Activated CD4-positive, alpha-beta memory T cell treated with anti-CD3 and anti-CD28 coated beads, Interleukin-2, amount 10 ng/mL, durations not matched to agents 7 days and 5 days (primary cell): ENCODE data around the gene CHST11. TPM values are rescaled to one million over a fixed set of nuclear protein-coding genes. Genes with fewer than 3 reads are reported as not detected.
"Not testable (repeated sequence)": the region's sequence is repeated elsewhere in the genome, so short reads cannot be mapped to it uniquely, and the experiment has no call there.

ENCODE experiments used
- CTCF ChIA-PET: fragments of 350-600 bp; sonication (Branson Sonifier 250); formaldehyde crosslinking; loops from one replicate; lab custom pipeline; 2021; ENCODE audit warnings: antibody characterized with exemption, inconsistent platforms; lab: Charles Lee
- POLR2A ChIA-PET: fragments of 350-600 bp; sonication (Branson Sonifier 250); formaldehyde crosslinking; loops from one replicate; lab custom pipeline; 2021; ENCODE audit warnings: antibody characterized with exemption; lab: Charles Lee
- DNase-seq: peaks from one replicate; pipeline ENCODE4 v3.0.0-alpha.2; 2020
- H3K27ac Mint-ChIP-seq: one replicate; pipeline ENCODE4 v1.8.0; 2021; ENCODE audit warnings: mild to moderate bottlenecking, mixed read lengths
- H3K27me3 Mint-ChIP-seq: one replicate; pipeline ENCODE4 v1.8.0; 2021; ENCODE audit warnings: mixed read lengths
- H3K36me3 Mint-ChIP-seq: one replicate; pipeline ENCODE4 v1.8.0; 2021; ENCODE audit warnings: low read depth, mixed read lengths
- H3K4me1 Mint-ChIP-seq: one replicate; pipeline ENCODE4 v1.8.0; 2021; ENCODE audit warnings: mixed read lengths
- H3K4me3 Mint-ChIP-seq: one replicate; pipeline ENCODE4 v1.8.0; 2021; ENCODE audit warnings: mild to moderate bottlenecking, mixed read lengths
- H3K9me3 Mint-ChIP-seq: one replicate; pipeline ENCODE4 v1.8.0; 2021; ENCODE audit warnings: mixed read lengths
- total RNA-seq, 2 experiments: library from RNA; stranded (reverse); gene quantifications; one replicate each; pipeline ENCODE4 v1.2.3, GENCODE V29; 2021

CHST11 gene
- total RNA-seq, 2 experiments from 2014 or later: 124 to 125 TPM

GRCh38 chr12:104568487-104568868, 111.7 kb downstream of the CHST11 start:
- Mint-ChIP-seq H3K27me3 (no peaks in the 10 kb centered on the region), H3K27ac (peak overlapping the region; percentile 87), H3K9me3 (peaks cover 20% of the 10 kb centered on the region), H3K4me1 (peaks cover 70% of the 10 kb centered on the region), H3K4me3 (no peak overlapping the region), H3K36me3 (peaks cover 75% of the 10 kb centered on the region)
- CTCF ChIA-PET: interaction anchor here (0.9 to 1.9 kb wide), 10 partner anchors 11 to 187 kb away, joined by 3 to 10 read pairs (median 4); partner anchors contain the start of gene CHST11
- DNase-seq: no peak
- POLR2A ChIA-PET: interaction anchor here (0.7 to 3.2 kb wide), 16 partner anchors 9 to 639 kb away, joined by 3 to 28 read pairs (median 4); partner anchors contain the start of genes CHST11 and HSP90B1

DNA sequence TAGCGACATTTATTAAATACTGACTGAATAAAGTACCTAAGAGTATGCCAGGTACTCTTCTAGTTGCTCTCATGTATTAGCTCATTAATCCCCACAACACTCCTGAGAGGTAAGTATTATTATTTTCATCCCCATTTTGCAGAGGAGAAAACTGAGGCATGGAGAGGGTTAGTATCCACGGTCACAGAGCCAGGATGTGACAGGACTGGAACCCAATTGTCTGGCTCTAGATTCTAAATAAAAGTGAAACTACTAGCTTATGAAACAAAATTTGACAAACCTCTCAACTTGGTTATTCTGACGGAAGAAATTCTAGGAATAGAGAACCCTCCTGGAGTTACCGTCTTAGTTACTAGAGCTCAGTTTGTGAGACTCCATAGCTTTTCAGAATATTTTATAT, 112.2 kb downstream of the CHST11 start:
- H3K4me3 Mint-ChIP-seq: peak overlapping the region; percentile 32
- DNase-seq: no peak
- CTCF ChIA-PET: interaction anchor here (0.8 to 1.9 kb wide), 12 partner anchors 11 to 187 kb away, joined by 3 to 10 read pairs (median 4); partner anchors contain the start of gene CHST11
- H3K27me3 Mint-ChIP-seq: no peaks in the 10 kb centered on the region
- H3K4me1 Mint-ChIP-seq: peaks cover 70% of the 10 kb centered on the region
- POLR2A ChIA-PET: interaction anchor here (0.7 to 3.2 kb wide), 16 partner anchors 8 to 639 kb away, joined by 3 to 28 read pairs (median 4); partner anchors contain the start of genes CHST11 and HSP90B1
- peak overlapping the region; percentile 87 for H3K27ac Mint-ChIP-seq
- H3K36me3 Mint-ChIP-seq: peaks cover 75% of the 10 kb centered on the region
- peaks cover 15% of the 10 kb centered on the region for H3K9me3 Mint-ChIP-seq

DNA sequence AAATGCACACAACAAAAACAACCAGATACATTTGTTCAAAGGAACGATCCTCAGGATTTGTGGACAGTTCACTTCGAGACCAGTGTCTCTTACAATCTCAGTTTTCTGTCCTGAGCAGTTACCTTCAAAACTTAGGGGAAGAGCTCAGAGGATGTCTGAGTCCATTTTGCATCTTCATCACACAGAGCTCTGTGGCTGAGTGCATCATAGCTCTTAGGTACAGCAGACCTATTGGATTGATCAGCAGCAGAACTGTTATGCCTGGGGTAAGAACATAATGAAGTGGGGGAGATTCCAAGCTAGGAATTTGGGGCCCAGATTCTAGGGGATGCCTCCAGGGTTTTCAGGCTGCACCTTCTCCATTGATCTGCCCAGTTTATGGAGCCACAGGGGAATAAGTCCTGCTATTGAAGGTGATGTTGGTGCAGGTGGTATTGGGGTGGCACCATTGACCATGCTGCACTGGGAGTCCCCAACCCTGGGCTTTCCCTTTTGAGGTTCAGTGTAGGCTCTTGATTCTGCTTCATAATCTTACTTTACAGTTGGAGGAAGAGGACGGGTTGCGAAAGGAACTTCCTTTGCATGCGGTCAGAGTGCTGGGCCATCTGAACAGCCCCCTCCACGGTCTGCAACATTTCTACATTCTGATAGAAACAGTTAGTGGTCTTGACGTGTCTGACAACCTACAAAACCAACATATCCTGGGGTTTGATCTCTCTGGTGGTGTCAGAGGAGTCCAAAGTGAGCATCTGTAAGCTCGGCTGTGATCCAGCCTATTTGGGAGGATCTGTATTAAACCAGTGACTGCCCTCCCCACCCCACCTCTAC, 112.8 kb downstream of the CHST11 start:
- DNase-seq: peak; percentile 72
- POLR2A ChIA-PET: interaction anchor here (0.5 to 3.2 kb wide), 18 partner anchors 8 to 640 kb away, joined by 3 to 28 read pairs (median 4); partner anchors contain the start of genes CHST11 and HSP90B1
- CTCF ChIA-PET: interaction anchor here (0.6 to 1.9 kb wide), 12 partner anchors 11 to 593 kb away, joined by 3 to 10 read pairs (median 4); partner anchors contain the start of gene CHST11
- Mint-ChIP-seq H3K27me3 (no peaks in the 10 kb centered on the region), H3K36me3 (peaks cover 69% of the 10 kb centered on the region), H3K9me3 (peaks cover 12% of the 10 kb centered on the region), H3K27ac (peak overlapping the region; percentile 87), H3K4me1 (peaks cover 72% of the 10 kb centered on the region), H3K4me3 (peak overlapping the region; percentile 32)

- DNase-seq: no peak
- peaks cover 66% of the 10 kb centered on the region for H3K36me3 Mint-ChIP-seq
- ChIA-PET CTCF (interaction anchor here (0.6 to 1.9 kb wide), 3 partner anchors 10 to 593 kb away, joined by 3 to 9 read pairs (median 7); no protein-coding TSS in a partner anchor), POLR2A (interaction anchor here (1.0 to 3.2 kb wide), 7 partner anchors 10 to 112 kb away, joined by 3 to 28 read pairs (median 9); partner anchors contain the start of gene CHST11)
- peak overlapping the region; percentile 49 for H3K4me3 Mint-ChIP-seq
- peaks cover 10% of the 10 kb centered on the region for H3K9me3 Mint-ChIP-seq
- H3K27ac Mint-ChIP-seq: peak overlapping the region; percentile 87
- peaks cover 77% of the 10 kb centered on the region for H3K4me1 Mint-ChIP-seq
- H3K27me3 Mint-ChIP-seq: no peaks in the 10 kb centered on the region
Observed at GRCh38 chr12:104570174-104570907, 113.6 kb downstream of the CHST11 start.

GRCh38 chr12:104571328-104571727, 114.6 kb downstream of the CHST11 start:
- no peaks in the 10 kb centered on the region for H3K27me3 Mint-ChIP-seq
- H3K9me3 Mint-ChIP-seq: peaks cover 10% of the 10 kb centered on the region
- no peak overlapping the region for H3K27ac Mint-ChIP-seq
- POLR2A ChIA-PET: interaction anchor here (1.6 kb wide), 1 partner anchor 77 kb away, joined by 3 read pairs; no protein-coding TSS in a partner anchor
- DNase-seq: no peak
- no peak overlapping the region for H3K4me3 Mint-ChIP-seq
- peaks cover 63% of the 10 kb centered on the region for H3K36me3 Mint-ChIP-seq
- H3K4me1 Mint-ChIP-seq: peaks cover 78% of the 10 kb centered on the region
- CTCF ChIA-PET: no interaction called here

DNA sequence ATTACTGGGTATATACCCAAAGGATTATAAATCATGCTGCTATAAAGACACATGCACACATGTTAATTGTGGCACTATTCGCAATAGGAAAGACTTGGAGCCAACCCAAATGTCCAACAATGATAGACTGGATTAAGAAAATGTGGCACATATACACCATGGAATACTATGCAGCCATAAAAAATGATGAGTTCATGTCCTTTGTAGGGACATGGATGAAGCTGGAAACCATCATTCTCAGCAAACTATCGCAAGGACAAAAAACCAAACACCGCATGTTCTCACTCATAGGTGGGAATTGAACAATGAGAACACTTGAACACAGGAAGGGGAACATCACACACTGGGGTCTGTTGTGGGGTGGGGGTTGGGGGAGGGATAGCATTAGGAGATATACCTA, 117.6 kb downstream of the CHST11 start:
- CTCF ChIA-PET: interaction anchor here (1.7 kb wide), 1 partner anchor 36 kb away, joined by 3 read pairs; no protein-coding TSS in a partner anchor
- H3K9me3 Mint-ChIP-seq, POLR2A ChIA-PET, H3K27me3 Mint-ChIP-seq, DNase-seq, H3K4me3 Mint-ChIP-seq, H3K27ac Mint-ChIP-seq: not testable (repeated sequence)
- peaks cover 57% of the 10 kb centered on the region for H3K36me3 Mint-ChIP-seq
- H3K4me1 Mint-ChIP-seq: peaks cover 78% of the 10 kb centered on the region

GRCh38 chr12:104574758-104575157, 118.0 kb downstream of the CHST11 start:
- H3K9me3 Mint-ChIP-seq, H3K27ac Mint-ChIP-seq, H3K4me3 Mint-ChIP-seq, POLR2A ChIA-PET, DNase-seq, H3K27me3 Mint-ChIP-seq: not testable (repeated sequence)
- Mint-ChIP-seq H3K4me1 (peaks cover 78% of the 10 kb centered on the region), H3K36me3 (peaks cover 60% of the 10 kb centered on the region)
- CTCF ChIA-PET: interaction anchor here (1.7 kb wide), 1 partner anchor 35 kb away, joined by 3 read pairs; no protein-coding TSS in a partner anchor

GRCh38 chr12:104575442-104576186, 118.9 kb downstream of the CHST11 start:
- no peak for DNase-seq
- H3K4me1 Mint-ChIP-seq: peaks cover 78% of the 10 kb centered on the region
- CTCF ChIA-PET: interaction anchor here (1.7 kb wide), 1 partner anchor 34 kb away, joined by 3 read pairs; no protein-coding TSS in a partner anchor
- H3K9me3 Mint-ChIP-seq: peaks cover 3% of the 10 kb centered on the region
- H3K27me3 Mint-ChIP-seq: no peaks in the 10 kb centered on the region
- POLR2A ChIA-PET: no interaction called here
- peak overlapping the region; percentile 59 for H3K27ac Mint-ChIP-seq
- peaks cover 52% of the 10 kb centered on the region for H3K36me3 Mint-ChIP-seq
- no peak overlapping the region for H3K4me3 Mint-ChIP-seq

GRCh38 chr12:104576187-104576778, 119.5 kb downstream of the CHST11 start:
- peaks cover 79% of the 10 kb centered on the region for H3K4me1 Mint-ChIP-seq
- H3K36me3 Mint-ChIP-seq: peaks cover 50% of the 10 kb centered on the region
- peaks cover 3% of the 10 kb centered on the region for H3K9me3 Mint-ChIP-seq
- H3K27me3 Mint-ChIP-seq: no peaks in the 10 kb centered on the region
- H3K27ac Mint-ChIP-seq: no peak overlapping the region
- ChIA-PET POLR2A (no interaction called here), CTCF (interaction anchor here (1.7 kb wide), 1 partner anchor 34 kb away, joined by 3 read pairs; no protein-coding TSS in a partner anchor)
- H3K4me3 Mint-ChIP-seq: no peak overlapping the region
- DNase-seq: no peak

DNA sequence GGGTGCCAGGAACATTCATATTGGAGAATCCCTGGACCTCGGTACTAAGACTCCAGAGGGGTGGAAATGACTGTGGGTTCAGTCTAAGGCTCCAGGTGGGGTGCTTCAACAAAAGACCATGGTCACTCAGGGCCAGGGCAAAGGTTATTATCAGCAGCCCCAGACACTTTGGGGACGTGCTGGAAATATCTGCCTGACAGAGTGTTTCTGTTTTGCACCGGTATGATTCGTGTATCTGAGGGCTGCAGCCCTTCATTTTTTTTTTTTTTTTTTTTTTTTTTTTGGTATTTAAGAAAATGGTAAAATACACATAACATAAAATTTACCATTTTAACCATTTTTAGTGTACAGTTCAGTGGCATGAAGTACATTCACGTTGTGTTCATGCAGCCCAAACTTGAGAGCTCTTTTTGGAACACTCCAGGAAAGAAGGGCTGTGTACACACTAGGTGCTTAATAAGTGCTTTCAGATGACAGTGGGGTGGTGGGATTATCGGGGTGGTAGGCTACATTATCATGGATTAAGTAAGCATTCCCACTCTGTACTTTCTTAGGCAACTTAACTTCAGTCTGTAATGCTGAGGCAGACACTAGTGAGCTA, 120.3 kb downstream of the CHST11 start:
- no peak overlapping the region for H3K27ac Mint-ChIP-seq
- POLR2A ChIA-PET: interaction anchor here (0.9 kb wide), 1 partner anchor 8 kb away, joined by 3 read pairs; no protein-coding TSS in a partner anchor
- peaks cover 81% of the 10 kb centered on the region for H3K4me1 Mint-ChIP-seq
- peaks cover 45% of the 10 kb centered on the region for H3K36me3 Mint-ChIP-seq
- no peak for DNase-seq
- CTCF ChIA-PET: no interaction called here
- H3K27me3 Mint-ChIP-seq: no peaks in the 10 kb centered on the region
- no peak overlapping the region for H3K4me3 Mint-ChIP-seq
- H3K9me3 Mint-ChIP-seq: peaks cover 3% of the 10 kb centered on the region

GRCh38 chr12:104577581-104577981, 120.8 kb downstream of the CHST11 start:
- Mint-ChIP-seq H3K9me3 (peaks cover 2% of the 10 kb centered on the region), H3K27me3 (no peaks in the 10 kb centered on the region), H3K4me1 (peaks cover 77% of the 10 kb centered on the region), H3K36me3 (peaks cover 41% of the 10 kb centered on the region), H3K27ac (no peak overlapping the region), H3K4me3 (no peak overlapping the region)
- ChIA-PET CTCF (no interaction called here), POLR2A (interaction anchor here (0.9 kb wide), 1 partner anchor 9 kb away, joined by 3 read pairs; no protein-coding TSS in a partner anchor)
- no peak for DNase-seq
